ENCODE measurements around the gene EHMT1. TPM values are rescaled to one million over a fixed set of nuclear protein-coding genes. Genes with fewer than 3 reads are reported as not detected.

Gene EHMT1
- 76.1 and 85.4 TPM in 2 replicates for total RNA-seq (2014; rRNA removed; shearing (Covaris generic))

DNA sequence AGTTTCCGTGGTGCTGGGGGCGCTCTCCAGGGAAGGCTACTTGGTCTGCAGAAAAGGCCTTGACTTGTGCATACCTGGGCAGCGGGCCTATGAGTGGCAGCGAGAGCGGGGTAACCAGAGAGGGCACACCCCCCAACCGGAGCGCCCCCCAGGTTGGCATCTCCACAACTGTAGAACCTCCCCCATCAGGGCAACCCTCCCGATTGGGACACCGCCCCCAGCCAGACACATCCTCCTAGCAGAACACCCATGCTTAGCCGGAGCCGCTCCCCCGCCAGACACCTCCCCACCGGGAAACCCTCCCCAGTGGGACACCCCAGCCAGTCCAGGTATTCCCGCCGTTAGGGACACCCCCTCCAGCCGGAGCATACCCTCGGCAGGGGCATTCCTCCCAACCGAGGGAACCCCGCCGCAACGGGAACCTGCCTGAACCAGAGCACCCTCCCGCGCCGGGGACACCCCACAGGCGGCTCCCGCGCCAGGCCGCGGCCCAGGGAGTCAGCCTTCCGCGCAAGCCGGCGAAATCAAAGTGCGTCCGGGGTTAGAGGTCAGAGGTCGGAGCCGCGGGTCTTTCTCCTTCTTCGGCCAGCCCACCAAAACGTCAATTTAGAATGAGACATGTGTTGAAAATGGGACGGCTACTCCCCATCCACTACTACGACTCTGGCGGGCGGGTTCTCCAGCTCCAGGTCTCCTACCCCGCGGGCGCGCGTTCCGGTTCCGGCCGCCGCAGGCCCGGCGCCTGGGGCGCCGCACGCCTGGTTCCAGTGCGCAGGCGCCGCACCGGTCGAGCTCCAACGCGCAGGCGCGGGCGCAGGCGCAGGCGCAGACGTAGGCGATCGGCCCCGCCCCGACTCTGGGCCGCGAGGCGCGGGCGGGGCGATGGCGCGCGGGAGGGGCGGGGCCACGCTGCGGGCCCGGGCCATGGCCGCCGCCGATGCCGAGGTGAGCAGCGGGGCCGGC, at the start of gene EHMT1:
TSS of gene EHMT1 (plus strand) at position 901 of the 963 bp plus-strand sequence. CDS start at position 925, 24 bp downstream.
- peak; percentile 94 for DNase-seq (ENCODE audit: low spot score)

DNA sequence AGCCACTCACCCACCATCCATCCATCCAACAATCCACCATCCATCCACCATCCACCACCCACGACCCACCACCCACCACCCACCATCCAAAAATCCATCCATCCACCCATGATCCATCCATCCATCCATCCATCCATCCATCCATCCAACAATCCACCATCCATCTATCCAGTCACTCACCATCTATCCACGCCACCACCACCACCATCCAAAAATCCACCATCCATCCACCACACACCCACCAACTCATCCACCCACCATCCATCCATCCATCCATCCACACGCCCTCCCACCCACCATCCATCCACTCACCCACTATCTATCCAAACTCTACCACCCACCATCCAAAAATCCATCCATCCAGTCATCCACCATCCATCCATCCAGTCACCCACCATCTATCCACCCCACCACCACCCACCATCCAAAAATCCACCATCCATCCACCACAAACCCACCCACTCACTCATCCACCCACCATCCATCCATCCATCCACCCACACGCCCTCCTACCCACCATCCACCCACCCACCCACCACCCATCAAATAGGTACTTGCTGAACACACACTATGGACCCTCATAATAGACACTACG, 49.1 kb upstream of the EHMT1 start:
- no peak for DNase-seq (ENCODE audit: low spot score)

DNA sequence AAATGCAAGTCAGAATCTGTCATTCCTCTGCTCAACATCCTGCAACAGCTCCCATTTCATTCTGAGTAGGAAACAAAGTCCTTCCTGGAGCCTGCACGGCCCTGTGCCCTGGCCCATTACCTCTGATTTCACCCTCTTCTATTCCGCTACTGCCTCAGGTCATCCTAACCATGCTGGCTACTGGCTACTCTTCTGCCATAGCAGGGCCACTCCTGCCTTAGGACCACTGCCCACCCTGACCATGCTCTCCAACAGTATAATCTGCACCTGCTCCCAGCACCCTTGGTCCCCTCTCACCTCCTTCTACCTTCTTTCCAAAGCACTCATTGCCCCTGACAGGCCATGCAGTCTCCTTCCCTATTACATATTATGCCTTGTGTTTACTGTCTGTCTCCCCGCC, 48.2 kb upstream of the EHMT1 start:
- DNase-seq (ENCODE audit: low spot score) = no peak

DNA sequence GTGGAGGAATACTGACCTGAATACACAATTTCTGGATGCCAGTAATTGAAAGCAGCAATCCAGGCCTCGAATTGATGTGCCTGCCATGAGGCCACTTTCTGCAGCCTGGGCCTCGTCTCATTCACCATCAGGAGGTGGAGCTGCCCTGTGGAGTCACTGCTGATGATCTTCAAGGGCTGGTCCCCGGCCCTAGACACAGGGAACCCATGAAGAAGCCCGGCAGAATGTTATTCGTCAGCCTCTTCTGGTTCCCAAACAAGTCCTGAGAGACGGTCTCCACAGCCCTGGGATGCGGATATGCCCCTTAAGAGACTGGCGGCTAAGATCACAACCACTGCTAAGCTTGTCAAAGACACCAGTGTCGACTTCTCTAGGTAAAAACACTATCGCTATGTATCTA, 44.6 kb upstream of the EHMT1 start:
- DNase-seq (ENCODE audit: low spot score) = no peak

DNA sequence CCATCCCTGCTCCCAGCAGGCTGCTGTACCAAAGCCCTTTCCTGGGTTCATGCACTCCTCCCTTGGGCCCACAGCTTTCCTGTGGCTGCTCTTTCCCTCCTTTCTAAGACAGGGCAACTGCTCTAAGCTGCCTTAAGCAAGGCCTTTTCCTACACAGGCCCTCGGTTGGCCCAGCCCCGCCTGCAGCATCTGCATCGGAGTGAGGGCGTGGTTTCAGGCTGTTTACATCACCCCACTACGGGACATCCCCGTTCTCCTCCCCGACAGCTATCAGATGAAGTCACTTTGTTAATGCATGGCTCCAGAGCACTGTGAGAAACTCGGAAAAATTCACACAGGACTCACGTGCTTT, 43.5 kb upstream of the EHMT1 start:
- DNase-seq (ENCODE audit: low spot score) = no peak

DNA sequence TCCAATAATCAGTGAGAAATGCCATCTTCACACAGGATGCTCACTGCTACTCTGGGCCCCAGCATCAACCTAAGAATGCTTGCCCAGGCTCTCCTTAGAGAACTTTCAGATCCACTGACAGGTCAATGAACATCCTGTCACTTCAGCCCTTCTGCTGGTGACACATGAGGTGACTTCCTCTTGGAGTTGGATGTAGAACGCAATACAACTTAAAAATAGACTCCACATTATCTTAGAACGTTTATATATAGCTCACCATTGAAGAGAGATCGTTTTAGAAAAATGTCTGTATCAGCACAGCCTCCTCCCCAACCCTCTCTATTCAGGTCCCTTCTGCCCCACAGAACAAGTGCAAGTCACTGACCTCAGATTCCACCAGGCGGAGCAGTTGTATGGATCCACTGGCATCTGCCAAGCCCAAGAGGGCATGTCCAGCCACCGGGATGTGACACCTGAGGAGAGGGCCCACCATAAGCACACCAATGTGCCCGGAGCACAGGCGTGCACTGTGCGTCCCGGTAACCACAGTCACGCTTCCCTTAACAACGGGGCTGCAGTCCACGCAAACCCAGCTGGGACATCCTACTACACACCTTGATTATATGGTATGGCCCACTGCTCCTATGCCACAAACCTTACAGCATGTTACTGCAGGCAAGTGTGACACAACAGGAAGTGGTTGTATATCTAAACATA, 42.9 kb upstream of the EHMT1 start:
- DNase-seq (ENCODE audit: low spot score) = no peak

DNA sequence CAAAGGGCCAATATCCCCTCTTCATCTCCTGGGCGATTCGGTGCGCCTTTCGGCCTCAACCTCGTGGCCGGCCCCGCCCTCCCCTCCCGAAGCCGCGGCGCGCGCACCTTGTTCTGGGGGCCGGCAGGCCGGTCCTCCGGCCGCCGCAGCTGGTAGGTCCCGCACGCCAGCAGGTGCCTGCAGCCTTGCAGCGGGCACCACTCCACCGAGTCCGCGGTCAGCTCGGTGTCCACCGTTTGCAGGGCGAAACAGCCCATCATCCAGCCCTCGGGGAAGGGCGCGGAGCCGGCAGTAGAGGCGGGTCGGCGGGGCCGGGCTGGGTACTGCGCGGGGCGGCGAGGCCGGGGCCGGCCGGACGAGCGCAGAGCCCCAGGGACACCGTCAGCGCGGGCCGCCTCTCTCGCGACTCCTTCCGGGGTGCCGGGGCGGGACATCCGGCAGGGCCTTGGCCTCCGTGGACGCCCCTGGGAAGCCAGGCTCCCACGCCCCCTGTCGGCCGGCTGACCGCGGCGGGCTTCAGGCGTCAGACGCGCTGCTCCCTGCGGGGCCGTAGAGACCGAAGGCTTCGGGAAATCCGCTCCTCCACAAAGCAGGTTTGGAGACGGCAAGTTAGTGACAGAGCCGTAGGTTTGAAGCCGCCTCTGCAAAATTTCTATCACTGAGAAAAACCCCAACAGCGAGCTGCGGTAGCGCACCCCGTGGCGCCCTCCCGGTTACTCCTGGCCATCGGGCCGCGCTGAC, 40.1 kb upstream of the EHMT1 start, which contains the start of gene DPH7:
TSS of gene DPH7 (minus strand) at position 408 of the 741 bp plus-strand sequence. CDS start at position 260, 148 bp downstream.
- peak; percentile 95 for DNase-seq (ENCODE audit: low spot score)

DNA sequence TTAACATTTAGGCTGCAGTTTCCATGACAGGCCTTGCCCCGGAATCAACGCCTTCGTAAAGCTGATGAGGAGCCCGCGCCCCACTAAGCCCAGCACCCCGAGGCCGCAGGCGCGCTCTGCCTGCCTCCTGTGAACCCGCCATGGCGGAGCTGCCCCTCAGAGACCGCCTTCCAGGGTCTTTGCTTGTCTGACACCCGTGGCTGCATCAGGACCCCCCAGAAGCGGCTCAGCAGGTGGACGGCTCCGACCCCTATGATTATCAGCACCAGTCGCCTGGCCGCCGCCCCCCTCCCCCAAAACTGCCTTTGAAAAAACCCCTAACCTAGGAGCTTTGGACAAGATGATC, 39.6 kb upstream of the EHMT1 start:
- no peak for DNase-seq (ENCODE audit: low spot score)

DNA sequence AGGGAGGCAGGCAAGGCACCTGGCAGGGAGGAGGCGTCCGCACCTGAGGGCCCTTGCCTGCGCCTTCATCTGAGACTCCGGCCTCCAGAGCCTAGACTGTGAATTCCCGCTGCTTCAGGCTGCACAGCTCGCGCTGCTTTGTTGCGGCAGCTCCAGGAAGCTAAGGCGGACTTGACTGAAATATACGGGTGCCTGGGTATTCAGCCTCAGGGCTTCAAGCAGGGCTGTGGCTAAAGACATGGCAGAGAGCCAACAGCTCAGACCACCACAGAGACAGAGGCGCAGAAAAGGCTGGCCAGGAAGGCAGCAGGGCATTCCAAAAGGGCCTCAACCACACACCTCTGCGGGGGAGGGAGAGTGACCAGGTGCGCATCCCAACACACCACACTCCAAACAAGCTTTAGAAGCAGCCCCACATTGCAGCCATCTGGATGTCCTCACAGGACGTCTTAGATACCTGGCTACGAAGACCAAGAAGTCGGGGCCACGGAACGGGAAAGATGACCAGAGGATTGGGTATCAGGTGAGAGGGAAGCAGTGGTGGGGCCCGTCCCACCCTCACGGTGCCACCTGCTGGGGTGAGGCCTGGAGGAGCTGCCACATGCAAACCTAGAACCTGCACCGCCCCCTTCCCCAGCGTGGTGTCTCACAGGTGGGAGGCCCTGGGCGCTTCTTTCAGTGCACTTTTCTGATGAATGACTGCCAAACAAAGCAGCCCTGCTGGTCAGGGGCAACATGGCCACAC, 38.4 kb upstream of the EHMT1 start:
- no peak for DNase-seq (ENCODE audit: low spot score)

DNA sequence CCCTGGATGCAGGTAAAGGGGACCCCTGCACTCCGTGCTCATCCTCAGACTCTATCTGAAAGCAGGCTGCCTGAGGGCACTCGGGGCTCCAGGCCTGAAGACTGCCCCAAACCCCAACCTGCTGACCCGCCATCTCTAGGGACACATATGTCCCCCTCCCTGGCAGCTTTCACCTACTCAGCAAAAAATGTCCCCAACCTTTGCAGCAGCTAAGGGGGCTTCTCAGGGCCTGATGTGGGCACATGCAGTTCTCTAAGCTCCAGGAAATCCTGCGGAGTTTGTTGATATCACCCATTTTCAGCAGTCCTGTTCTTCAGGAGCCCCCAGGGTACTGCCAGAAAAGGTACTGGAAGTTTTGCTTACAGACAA, 37.9 kb upstream of the EHMT1 start:
- no peak for DNase-seq (ENCODE audit: low spot score)

DNA sequence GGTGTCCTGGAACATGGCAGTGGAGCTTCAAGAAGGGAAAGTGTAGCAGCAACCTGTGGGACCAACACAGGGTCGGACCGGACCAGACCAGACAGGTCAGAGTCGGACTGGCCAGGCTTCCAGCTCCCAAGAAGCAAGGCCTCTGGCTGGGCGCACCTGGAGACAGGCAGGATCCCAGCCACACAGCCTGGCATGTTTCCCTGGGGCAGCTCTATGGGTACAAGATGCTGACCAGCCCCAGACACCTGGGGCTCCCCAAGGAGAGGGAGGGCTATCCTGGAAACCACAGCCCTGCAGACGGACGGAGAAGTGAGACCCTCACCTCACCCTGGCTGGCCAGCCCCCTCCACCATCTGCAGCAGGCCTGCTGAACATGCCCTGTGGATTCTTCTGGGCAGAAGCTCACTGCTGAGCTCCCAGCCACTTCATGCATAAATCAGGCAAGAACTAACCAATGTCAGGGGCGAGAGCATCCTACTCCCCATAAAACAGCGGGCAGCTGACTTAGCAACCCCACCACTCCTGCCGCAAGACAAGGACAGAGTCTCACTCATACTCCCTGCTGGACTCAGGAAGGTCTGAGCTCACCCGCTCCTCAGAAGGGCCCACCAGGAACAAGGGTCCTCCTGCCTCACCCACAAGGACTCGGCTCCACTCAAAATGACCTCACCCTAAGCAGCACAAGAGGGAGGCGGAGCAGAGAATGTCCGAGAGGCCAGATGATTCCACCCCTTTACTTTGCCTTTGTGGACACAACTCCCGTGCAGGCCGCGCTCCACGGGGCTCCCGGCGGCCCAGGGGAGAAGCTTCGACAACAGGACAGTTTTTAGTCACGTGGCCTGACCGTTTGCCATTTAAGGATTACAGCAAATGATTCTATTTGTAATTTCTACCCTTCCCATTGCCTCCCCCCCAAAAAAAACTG, 37.2 kb upstream of the EHMT1 start:
- no peak for DNase-seq (ENCODE audit: low spot score)

DNA sequence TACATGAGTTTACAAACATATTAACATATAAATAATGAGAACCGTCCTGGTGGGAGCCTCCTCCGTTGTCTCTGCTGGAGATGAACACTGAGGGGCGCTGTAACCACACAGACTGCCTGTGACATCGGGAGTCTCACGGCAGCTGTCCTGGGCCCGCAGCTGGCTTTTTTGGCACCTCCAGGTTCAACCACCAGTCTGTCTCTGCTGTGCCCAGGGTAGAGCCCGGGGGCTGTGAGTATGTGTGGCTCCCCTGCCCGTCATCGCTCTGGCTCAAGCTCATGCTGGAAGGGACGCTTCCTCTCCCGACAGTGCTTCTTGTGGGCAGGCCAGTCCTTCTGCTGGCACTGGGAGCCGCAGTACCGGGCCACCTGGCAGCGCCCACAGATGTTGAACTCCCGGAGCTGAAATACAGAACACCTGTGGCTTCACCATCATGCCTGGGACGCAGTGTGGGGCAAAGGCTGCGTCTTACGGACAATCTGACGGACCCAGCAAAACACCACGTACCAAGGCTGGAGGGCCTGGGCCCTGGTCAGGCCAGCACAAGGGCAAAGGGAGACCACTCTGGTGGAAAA, 36.4 kb upstream of the EHMT1 start:
- DNase-seq (ENCODE audit: low spot score) = no peak

DNA sequence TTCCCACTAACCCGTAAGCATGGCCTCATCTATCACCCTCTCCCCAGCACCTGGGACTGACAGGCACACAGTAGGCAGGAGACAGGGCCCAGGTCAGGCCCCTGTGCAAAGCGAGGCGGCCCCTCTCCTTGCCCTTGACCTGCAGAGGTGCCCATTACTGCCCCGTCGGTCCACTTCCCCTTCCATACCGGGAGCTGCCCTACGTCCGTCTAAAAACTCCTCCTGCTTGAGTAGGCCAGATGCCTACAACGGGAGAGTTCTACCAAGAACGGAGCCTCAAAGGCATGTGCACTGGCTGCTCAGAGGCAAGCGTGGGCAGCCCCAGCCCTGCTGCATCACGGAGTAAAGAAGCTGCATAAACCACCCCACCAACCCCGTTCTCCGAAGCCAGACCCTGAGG, 35.5 kb upstream of the EHMT1 start:
- no peak for DNase-seq (ENCODE audit: low spot score)

DNA sequence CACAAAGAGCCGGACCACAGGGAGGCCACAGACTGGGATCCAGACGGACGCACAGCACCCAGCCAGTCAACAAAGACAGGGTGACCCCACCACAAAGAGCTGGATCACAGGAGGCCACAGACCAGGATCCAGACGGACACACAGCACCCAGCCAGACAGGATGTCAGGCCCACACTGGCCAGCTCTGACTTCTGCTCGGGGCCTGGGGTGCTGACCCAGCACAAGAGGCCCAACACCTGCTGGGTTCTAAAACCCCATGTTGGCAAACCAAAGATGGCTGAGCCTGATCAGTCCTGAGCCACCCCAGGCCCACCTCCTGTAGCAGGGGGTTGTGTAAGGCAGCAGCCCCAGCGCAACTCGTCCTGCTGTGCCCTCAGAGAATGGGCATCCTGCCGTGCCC, 34.8 kb upstream of the EHMT1 start:
- DNase-seq (ENCODE audit: low spot score) = no peak

DNA sequence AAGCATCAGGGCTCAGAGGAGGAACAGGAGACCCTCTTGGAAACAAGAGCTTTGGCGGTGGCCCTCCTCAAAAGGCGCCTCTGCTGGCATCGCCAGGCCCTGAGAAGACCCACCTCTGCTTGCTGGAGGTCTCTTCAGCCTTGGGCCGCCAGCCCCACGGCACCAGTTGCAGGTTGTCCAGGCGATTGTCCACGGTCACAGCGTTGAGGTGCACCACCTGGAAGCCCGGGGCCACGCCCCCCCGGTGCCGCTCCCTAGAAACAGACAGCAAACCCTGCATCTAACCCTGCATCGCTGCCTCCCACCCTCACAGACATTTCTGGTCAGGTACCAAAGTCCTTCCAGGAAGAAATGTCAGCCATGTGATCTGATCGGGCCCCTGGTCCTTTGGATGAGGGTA, 32.0 kb upstream of the EHMT1 start:
- DNase-seq (ENCODE audit: low spot score) = no peak

DNA sequence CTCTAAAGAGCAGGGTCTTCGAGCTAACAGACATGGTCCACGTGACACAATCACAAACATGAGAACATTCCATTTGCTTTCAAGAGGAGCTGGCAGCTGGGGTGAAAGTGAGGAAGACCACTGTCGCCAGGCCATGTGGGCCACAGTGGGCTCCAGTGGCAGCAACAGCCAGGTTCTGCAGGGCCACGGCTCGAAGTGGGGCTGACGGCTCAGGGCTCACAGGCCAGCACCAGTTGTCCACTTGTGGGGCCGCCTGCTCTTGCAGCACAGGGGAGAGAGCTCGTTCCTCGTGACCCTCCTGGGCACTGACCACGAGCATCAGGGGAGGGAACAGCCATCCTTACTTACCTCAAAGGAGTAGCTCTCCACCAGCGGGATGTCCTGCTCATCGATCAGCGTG, 30.5 kb upstream of the EHMT1 start:
- no peak for DNase-seq (ENCODE audit: low spot score)

DNA sequence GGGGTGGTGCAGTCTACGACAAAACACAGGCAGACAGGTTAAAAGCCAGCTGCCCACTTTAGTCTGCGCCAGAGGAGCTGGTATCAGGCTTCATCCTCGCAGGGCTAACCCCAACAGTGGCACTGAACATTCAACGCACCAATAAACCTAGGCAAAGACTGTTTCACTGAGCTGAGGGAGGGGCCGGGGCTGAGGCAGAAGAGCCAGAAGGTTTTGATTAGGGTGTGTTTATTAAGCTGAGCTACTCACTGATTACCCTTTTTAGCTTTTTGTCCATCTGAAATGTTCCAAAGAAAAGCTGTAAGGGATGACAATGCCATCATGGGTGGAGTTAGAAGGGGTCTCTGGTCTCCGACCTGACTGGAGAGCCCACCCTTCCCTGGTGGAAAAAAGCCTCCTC, 29.9 kb upstream of the EHMT1 start:
- DNase-seq (ENCODE audit: low spot score) = no peak

DNA sequence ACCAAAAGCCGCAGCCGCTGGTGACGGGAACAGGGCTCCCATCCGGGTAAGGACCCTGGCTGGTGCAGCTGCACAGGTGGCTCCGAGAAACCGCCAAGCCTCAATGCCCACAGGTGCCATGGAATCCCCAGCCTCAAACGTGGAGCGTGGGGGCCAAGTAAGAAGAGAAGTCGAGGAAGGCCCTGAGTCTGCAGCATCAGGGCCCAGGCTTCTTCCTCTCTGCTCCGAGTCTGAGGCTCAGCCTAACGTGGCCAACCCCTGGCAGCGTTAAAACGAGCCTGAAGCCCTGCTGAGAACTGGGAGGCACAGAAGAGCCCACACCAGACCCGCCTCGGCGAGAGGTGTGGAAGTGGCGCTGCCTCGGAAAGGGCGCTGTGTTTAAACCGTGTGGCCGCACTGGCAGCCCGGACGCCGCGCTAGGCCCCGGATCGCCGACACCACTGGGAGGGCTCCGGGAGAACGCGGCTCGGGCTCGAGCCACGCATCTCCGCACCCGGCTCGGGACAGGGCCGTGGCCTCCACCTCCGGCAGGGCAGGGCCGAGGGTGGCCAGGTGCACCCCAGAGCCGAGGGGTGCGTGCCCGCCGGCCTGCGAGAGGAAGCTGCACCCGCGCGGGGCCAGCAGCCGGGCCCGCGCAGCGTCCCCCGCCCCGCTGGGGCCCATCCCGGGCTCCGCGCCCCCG, 29.2 kb upstream of the EHMT1 start:
- DNase-seq (ENCODE audit: low spot score) = peak; percentile 32

DNA sequence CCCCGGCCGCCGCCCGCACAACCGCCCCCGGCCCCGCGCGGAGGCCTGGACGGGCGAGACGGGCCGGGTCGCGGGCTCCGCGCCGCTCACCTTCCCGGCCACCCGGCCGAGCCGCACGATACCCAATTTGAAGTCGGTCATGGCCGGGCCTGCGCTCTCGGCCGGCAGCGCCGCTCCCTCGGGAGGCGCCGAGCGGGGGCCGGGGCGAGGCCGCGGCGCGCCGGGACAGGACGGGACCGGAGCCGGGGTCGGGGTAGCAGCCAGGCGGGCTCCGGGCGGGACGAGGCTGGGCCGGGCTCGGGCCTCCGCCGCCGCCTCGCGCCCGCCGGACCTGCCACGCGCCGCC, 28.7 kb upstream of the EHMT1 start:
- DNase-seq (ENCODE audit: low spot score) = no peak

Measured in HT-29 (cell line).